CD14-positive monocyte (primary cell): ENCODE data around the gene SEC24C. TPM values are rescaled to one million over a fixed set of nuclear protein-coding genes. Genes with fewer than 3 reads are reported as not detected.

Source experiments
- DNase-seq, 3 donors: peaks; one replicate each; pipeline ENCODE4 v3.0.0-alpha.2; 2011 to 2022
- H2AFZ ChIP-seq: 2 replicates; pipeline ENCODE4 v1.6.0; 2012; ENCODE audit warnings: mild to moderate bottlenecking, low read depth, low read length, inconsistent platforms; ENCODE audit not compliant: insufficient read depth, poor library complexity, severe bottlenecking
- H3K27ac ChIP-seq, 2 donors: 1 replicate in 1 of 2; 2 replicates in 1 of 2; pipeline ENCODE4 v1.5.1; 2012 to 2013; ENCODE audit warnings: low read length in 2 of 2, control low read depth in 1 of 2, inconsistent platforms in 1 of 2, low read depth in 1 of 2, mild to moderate bottlenecking in 1 of 2
- H3K27me3 ChIP-seq, 2 donors: one replicate each; pipeline versions ENCODE4 v1.6.0 to v1.6.1; 2011 to 2013; ENCODE audit warnings: low read length in 2 of 2; ENCODE audit not compliant: control insufficient read depth in 2 of 2, insufficient read depth in 2 of 2
- H3K36me3 ChIP-seq, 2 donors: replicated peaks in 1 of 2; 1 replicate in 1 of 2; 2 replicates in 1 of 2; pipeline versions ENCODE4 v1.5.1 to v1.6.1; 2012 to 2013; ENCODE audit warnings: low read length in 2 of 2, control low read depth in 1 of 2, inconsistent platforms in 1 of 2, mild to moderate bottlenecking in 1 of 2; ENCODE audit not compliant: insufficient read depth in 2 of 2, control insufficient read depth in 1 of 2
- H3K4me1 ChIP-seq, 2 donors: 1 replicate in 1 of 2; 2 replicates in 1 of 2; pipeline versions ENCODE4 v1.5.1 to v1.6.1; 2012 to 2013; ENCODE audit warnings: low read length in 2 of 2, control low read depth in 1 of 2, inconsistent platforms in 1 of 2, mild to moderate bottlenecking in 1 of 2, moderate library complexity in 1 of 2; ENCODE audit not compliant: insufficient read depth in 2 of 2, control insufficient read depth in 1 of 2
- H3K4me2 ChIP-seq: replicated peaks from 2 replicates; pipeline ENCODE3; 2012; ENCODE audit warnings: low read length, moderate library complexity, mild to moderate bottlenecking; ENCODE audit not compliant: poor library complexity, severe bottlenecking; ENCODE audit errors: extremely low read depth
- H3K4me3 ChIP-seq, 3 experiments: fragments of 200-600 bp in 1 of 3; sonication (generic) in 1 of 3; replicated peaks in 1 of 3; 1 replicate in 2 of 3; 2 replicates in 1 of 3; pipeline ENCODE4 v1.5.1; 2011 to 2013; ENCODE audit warnings: low read length in 3 of 3, mild to moderate bottlenecking in 3 of 3, control low read depth in 2 of 3, low read depth in 2 of 3, inconsistent platforms in 1 of 3, moderate library complexity in 1 of 3
- H3K79me2 ChIP-seq: 2 replicates; pipeline ENCODE4 v1.6.0; 2012; ENCODE audit warnings: mild to moderate bottlenecking, control low read depth, inconsistent platforms, low read length, moderate library complexity; ENCODE audit not compliant: insufficient read depth
- H3K9ac ChIP-seq: 2 replicates; pipeline ENCODE4 v1.6.0; 2017; ENCODE audit warnings: low read length, mild to moderate bottlenecking; ENCODE audit not compliant: insufficient read depth, poor library complexity, severe bottlenecking
- H3K9me3 ChIP-seq, 2 donors: replicated peaks in 1 of 2; 1 replicate in 1 of 2; 2 replicates in 1 of 2; pipeline versions ENCODE4 v1.5.1 to v1.6.1; 2012 to 2013; ENCODE audit warnings: low read length in 2 of 2, control low read depth in 1 of 2; ENCODE audit not compliant: control insufficient read depth in 1 of 2, insufficient read depth in 1 of 2
- H4K20me1 ChIP-seq: 2 replicates; pipeline ENCODE4 v1.6.0; 2012; ENCODE audit warnings: mild to moderate bottlenecking, low read length, control low read depth, moderate library complexity; ENCODE audit not compliant: insufficient read depth
- H3K27ac Mint-ChIP-seq, 7 donors: one replicate each; pipeline ENCODE4 v1.8.0; 2020; ENCODE audit warnings: mild to moderate bottlenecking in 7 of 7, mixed read lengths in 7 of 7, moderate library complexity in 6 of 7, inconsistent platforms in 2 of 7
- H3K27me3 Mint-ChIP-seq, 3 donors: one replicate each; pipeline ENCODE4 v1.8.0; 2021 to 2022; ENCODE audit warnings: low read depth in 3 of 3, mild to moderate bottlenecking in 3 of 3, mixed read lengths in 3 of 3, moderate library complexity in 3 of 3, inconsistent platforms in 1 of 3
- H3K36me3 Mint-ChIP-seq, 2 donors: one replicate each; pipeline ENCODE4 v1.8.0; 2020; ENCODE audit warnings: mixed read lengths in 2 of 2, inconsistent platforms in 1 of 2, mild to moderate bottlenecking in 1 of 2
- H3K4me1 Mint-ChIP-seq: one replicate; pipeline ENCODE4 v1.8.0; 2020; ENCODE audit warnings: mild to moderate bottlenecking, mixed read lengths
- H3K4me3 Mint-ChIP-seq, 2 donors: one replicate each; pipeline ENCODE4 v1.8.0; 2020; ENCODE audit warnings: mild to moderate bottlenecking in 2 of 2, mixed read lengths in 2 of 2, moderate library complexity in 1 of 2
- H3K9me3 Mint-ChIP-seq, 7 donors: one replicate each; pipeline ENCODE4 v1.8.0; 2020 to 2022; ENCODE audit warnings: mixed read lengths in 7 of 7, mild to moderate bottlenecking in 6 of 7, moderate library complexity in 6 of 7, inconsistent platforms in 2 of 7
- WGBS: methylation state at CpG from one replicate; pipeline ENCODE4 v1.1.5; 2013; ENCODE audit warnings: missing lambda C conversion rate; ENCODE audit not compliant: insufficient coverage; 5-methylcytosine and 5-hydroxymethylcytosine counted together
- intact Hi-C, 2 donors: fragments of 100-400 bp; cut with micrococcal nuclease; formaldehyde crosslinking; loops; one replicate each; pipeline versions ENCODE4 v1.15.0 to v1.15.1; 2023
- polyA plus RNA-seq, 3 donors: library from polyadenylated mRNA; depleted of rRNA in 1 of 3; unstranded in 2 of 3; stranded (reverse) in 1 of 3; fragments of 300-500 nt in 2 of 3; fragments of >200 nt in 1 of 3; fragmentation: Illumina TruSeq in 2 of 3; gene quantifications; 1 replicate in 2 of 3; 2 replicates in 1 of 3; pipeline ENCODE4 v1.2.3, GENCODE V29; 2012 to 2021
- TF ChIP-seq, protein P1 (sequence below): fragments of 200-600 bp; IDR thresholded peaks from one replicate; pipeline ENCODE4 v1.8.0; 2022; ENCODE audit warnings: antibody characterized with exemption, mild to moderate bottlenecking

Gene SEC24C
- polyA plus RNA-seq, 3 donors, result 25.7 to 65.8 (median 44.8) TPM

DNA sequence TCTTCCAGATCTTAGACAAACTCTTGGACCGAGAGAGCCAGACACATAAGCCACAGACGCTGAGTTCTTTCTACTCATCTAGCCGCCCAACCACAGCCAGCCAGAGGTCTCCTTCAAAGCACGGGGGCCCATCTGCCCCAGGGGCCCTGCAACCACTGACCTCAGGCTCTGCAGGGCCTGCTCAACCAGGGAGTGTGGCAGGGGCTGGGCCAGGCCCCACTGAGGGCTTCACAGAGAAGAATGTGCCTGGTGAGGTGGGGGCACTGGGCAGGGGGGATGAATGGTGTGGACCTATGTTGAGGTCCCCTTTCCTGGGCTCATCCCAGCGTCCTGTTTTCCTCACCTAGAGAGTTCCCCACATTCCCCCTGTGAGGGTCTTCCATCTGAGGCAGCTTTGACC lies 52.6 kb downstream of the SEC24C start:
- Mint-ChIP-seq H3K9me3 (peaks cover 0 to 2% (median 0%) of the 10 kb centered on the region in 7 donors), H3K4me3 (no peak overlapping the region), H3K27ac (peak overlapping the region in 2 of 7 donors; percentile 20 to 35), H3K36me3 (peaks cover 83 to 100% of the 10 kb centered on the region in 2 donors), H3K4me1 (no peaks in the 10 kb centered on the region), H3K27me3 (peaks cover 0 to 1% (median 0%) of the 10 kb centered on the region in 3 donors)
- H3K9ac ChIP-seq, result no peak overlapping the region
- TF ChIP-seq, protein P1, sequence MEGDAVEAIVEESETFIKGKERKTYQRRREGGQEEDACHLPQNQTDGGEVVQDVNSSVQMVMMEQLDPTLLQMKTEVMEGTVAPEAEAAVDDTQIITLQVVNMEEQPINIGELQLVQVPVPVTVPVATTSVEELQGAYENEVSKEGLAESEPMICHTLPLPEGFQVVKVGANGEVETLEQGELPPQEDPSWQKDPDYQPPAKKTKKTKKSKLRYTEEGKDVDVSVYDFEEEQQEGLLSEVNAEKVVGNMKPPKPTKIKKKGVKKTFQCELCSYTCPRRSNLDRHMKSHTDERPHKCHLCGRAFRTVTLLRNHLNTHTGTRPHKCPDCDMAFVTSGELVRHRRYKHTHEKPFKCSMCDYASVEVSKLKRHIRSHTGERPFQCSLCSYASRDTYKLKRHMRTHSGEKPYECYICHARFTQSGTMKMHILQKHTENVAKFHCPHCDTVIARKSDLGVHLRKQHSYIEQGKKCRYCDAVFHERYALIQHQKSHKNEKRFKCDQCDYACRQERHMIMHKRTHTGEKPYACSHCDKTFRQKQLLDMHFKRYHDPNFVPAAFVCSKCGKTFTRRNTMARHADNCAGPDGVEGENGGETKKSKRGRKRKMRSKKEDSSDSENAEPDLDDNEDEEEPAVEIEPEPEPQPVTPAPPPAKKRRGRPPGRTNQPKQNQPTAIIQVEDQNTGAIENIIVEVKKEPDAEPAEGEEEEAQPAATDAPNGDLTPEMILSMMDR, result no peak
- no peaks in the 10 kb centered on the region for H3K9me3 ChIP-seq
- no peaks in the 10 kb centered on the region for H3K27me3 ChIP-seq
- no peak overlapping the region for H3K27ac ChIP-seq
- peaks cover 91 to 100% of the 10 kb centered on the region in 2 donors for H3K36me3 ChIP-seq
- no peaks in the 10 kb centered on the region for H3K79me2 ChIP-seq
- H3K4me1 ChIP-seq, result no peaks in the 10 kb centered on the region
- H3K4me2 ChIP-seq, result no peak overlapping the region
- no peak for DNase-seq
- no peak overlapping the region for H3K4me3 ChIP-seq
- intact Hi-C loops, result no loop called here
- WGBS, result 100% methylated on average over 3 of the region's 5 CpGs
- peaks cover 52% of the 10 kb centered on the region for H4K20me1 ChIP-seq
- no peak overlapping the region for H2AFZ ChIP-seq

DNA sequence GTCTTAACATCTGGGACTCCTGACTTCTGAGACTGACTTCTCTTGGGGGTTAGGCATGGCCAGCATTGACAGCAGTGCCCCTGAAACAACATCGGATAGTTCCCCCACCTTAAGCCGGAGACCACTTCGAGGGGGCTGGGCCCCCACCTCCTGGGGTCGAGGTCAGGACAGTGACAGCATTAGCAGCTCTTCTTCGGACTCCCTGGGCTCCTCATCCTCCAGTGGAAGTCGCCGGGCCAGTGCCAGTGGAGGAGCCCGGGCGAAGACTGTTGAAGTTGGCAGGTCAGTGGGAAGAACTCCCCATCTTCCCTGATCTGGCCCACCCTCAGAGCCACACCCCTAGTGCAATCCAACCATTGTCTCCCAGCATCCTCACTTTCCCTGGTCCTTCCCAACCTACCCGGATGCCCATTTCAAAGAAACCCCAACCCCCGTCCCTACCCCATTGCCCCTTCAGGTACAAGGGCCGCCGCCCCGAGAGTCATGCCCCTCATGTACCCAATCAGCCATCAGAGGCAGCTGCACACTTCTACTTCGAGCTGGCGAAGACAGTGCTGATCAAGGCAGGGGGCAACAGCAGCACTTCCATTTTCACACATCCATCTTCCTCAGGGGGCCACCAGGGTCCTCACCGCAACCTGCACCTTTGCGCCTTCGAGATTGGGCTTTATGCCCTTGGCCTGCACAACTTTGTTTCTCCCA lies 53.3 kb downstream of the SEC24C start:
- DNase-seq, result no peak
- Mint-ChIP-seq H3K27me3 (peaks cover 0 to 1% (median 0%) of the 10 kb centered on the region in 3 donors), H3K36me3 (peaks cover 85 to 100% of the 10 kb centered on the region in 2 donors), H3K9me3 (peaks cover 0 to 2% (median 0%) of the 10 kb centered on the region in 7 donors), H3K27ac (peak overlapping the region in 3 of 7 donors; percentile 1 to 52 (median 4)), H3K4me3 (no peak overlapping the region), H3K4me1 (no peaks in the 10 kb centered on the region)
- Histone ChIP-seq H3K27ac (no peak overlapping the region), H3K9ac (no peak overlapping the region), H3K9me3 (no peaks in the 10 kb centered on the region), H2AFZ (no peak overlapping the region), H3K4me2 (no peak overlapping the region), H3K36me3 (peaks cover 91 to 100% of the 10 kb centered on the region in 2 donors), H3K4me3 (no peak overlapping the region), H3K27me3 (no peaks in the 10 kb centered on the region), H3K4me1 (no peaks in the 10 kb centered on the region), H4K20me1 (peaks cover 59% of the 10 kb centered on the region), H3K79me2 (no peaks in the 10 kb centered on the region)
- 93% methylated on average over 11 of the region's 19 CpGs for WGBS
- intact Hi-C loops, result no loop called here
- TF ChIP-seq, protein P1, result no peak
